Fibroblast of mammary gland (primary cell): ENCODE data around the gene BICDL1.

Source experiments
- DNase-seq: peaks from one replicate; pipeline ENCODE4 v3.0.0-alpha.2; 2010; ENCODE audit warnings: low read depth
- H3K4me3 ChIP-seq: 2 replicates; pipeline ENCODE4 v1.5.1; 2011; ENCODE audit warnings: low read depth, mild to moderate bottlenecking, low read length, moderate library complexity; ENCODE audit not compliant: control insufficient read depth
- CTCF ChIP-seq: conservative IDR thresholded peaks from 2 replicates; pipeline ENCODE4 v1.5.1; 2011; ENCODE audit warnings: low read depth, low read length, inconsistent platforms; ENCODE audit not compliant: control insufficient read depth, insufficient read depth

The BICDL1 gene

DNA sequence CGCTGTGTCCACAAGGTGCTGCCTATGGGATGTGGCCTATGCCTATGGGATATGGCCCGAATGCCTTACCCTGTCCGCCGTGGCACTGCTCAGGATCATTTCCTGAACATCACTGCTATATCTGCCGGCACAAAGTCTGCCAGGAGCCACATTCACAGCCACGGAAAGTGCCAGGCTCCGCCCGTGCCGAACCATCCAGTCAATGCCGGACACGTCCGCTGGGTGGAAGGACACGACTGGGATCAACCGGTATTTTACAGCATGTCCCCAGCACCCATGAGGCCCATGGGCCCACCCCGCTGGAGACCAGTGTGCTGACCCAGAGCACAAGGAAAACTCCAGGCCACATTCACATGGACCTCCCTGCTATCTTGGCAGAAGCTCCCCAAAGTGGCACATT is 142.1 kb downstream of the BICDL1 start:
- no peak overlapping the region for H3K4me3 ChIP-seq
- no peak for TF ChIP-seq CTCF
- no peak for DNase-seq

DNA sequence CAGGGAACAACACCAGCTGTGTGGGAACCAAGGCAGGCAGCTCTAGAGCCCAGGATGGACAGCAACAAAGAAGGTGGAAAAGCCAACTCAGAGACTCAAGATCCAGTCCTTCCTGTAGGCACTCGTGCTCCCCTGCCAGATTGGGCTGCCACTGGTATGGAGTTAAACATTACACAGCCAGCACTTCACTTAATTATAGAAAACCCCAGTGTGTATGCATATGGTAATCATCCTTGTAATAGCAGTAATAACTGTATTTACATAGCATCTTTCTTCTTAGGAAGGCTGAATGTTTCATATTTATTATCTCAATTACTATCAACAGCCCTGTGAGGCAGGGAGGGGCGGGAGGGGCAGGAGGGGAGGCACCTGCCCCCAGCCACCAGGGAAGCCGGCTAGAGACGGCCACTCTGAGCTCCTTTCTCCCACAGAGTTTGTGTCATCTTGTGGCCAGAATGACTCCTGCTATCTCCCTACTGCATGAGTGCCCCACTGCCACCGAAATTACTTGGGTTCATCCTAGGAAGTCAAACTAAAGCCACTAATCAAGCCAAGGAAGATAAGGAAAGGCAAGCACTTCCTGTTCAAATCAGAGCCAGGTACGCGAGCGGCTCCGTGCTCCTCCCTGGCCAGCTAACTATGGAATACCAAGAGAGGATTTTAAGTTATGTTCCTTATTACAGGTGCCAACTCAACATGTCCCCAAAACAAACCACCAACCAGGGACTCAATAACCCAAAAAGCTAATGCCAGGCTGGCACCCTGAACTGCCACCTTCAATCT is 143.2 kb downstream of the BICDL1 start:
- no peak for TF ChIP-seq CTCF
- no peak for DNase-seq
- H3K4me3 ChIP-seq: no peak overlapping the region

- TF ChIP-seq CTCF: no peak
- no peak for DNase-seq
- no peak overlapping the region for H3K4me3 ChIP-seq
Observed at GRCh38 chr12:120132863-120133385, 143.9 kb downstream of the BICDL1 start.

DNA sequence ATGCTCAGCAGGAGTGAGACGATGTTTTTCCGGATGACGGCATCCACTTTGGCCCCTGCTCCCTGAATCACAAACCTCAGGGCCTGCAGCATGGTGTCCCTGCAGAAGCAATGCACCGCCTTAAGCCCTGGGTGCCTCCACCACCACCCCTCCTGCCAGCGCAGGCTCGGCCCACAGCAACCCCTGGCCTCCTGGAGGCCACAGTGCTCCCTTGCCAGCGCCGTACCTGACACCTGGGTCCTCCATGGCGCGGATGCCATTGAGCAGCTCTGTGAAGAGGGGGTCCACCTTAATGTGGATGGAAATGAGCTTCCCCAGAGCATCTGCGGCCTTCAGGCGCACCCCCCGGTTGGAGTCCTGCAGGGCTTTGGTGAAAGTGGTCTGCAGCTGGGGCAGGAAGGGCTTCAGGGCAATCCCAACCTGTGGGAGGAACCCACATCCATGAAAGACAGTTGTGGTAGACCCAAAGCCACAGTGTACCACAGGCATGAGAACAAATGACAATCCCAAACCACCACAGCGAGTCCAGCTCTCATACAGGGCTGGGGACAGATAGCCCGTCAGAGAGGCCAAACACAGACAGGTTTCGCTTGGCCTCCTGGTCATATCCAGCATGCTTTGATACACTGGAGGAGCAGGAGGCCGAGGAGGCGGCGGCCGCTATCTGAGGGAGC is 145.4 kb downstream of the BICDL1 start:
- TF ChIP-seq CTCF: no peak
- H3K4me3 ChIP-seq: no peak overlapping the region
- no peak for DNase-seq

- no peak for DNase-seq
- no peak overlapping the region for H3K4me3 ChIP-seq
- no peak for TF ChIP-seq CTCF
Observed at GRCh38 chr12:120136093-120136770, 147.2 kb downstream of the BICDL1 start.

DNA sequence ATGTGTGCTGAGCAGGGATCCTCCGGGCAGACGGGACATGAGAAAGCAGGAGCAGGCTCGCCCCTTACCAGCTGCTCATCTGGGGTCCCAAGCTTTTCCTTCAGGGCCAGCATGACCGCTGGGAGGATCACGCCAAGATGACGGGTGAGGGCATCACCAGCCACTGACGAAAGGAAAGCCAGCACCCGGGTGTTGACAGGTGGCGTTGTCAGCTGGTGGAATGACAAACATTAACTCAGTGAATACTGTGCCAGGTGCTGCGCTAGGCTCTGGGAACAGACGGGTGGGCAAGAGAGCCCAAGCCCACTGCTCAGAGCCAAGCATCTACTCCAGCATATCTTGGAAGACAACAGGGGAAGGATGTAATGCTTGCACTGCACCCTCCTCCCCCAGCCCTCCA is 148.8 kb downstream of the BICDL1 start:
- H3K4me3 ChIP-seq: no peak overlapping the region
- TF ChIP-seq CTCF: no peak
- DNase-seq: no peak
